Measurements from ENCODE around the gene GK. TPM values are rescaled to one million over a fixed set of nuclear protein-coding genes. Genes with fewer than 3 reads are reported as not detected.
A peak's percentile ranks its signal among the peaks of the same experiment; 100 is the strongest.

Gene GK
- total and polyA plus RNA-seq, 9 of the 15 experiments (the other 6 are each of a cell fraction or from before 2014, with no cell fraction given), result 8.0 to 15.7 (median 12.4) TPM

DNA sequence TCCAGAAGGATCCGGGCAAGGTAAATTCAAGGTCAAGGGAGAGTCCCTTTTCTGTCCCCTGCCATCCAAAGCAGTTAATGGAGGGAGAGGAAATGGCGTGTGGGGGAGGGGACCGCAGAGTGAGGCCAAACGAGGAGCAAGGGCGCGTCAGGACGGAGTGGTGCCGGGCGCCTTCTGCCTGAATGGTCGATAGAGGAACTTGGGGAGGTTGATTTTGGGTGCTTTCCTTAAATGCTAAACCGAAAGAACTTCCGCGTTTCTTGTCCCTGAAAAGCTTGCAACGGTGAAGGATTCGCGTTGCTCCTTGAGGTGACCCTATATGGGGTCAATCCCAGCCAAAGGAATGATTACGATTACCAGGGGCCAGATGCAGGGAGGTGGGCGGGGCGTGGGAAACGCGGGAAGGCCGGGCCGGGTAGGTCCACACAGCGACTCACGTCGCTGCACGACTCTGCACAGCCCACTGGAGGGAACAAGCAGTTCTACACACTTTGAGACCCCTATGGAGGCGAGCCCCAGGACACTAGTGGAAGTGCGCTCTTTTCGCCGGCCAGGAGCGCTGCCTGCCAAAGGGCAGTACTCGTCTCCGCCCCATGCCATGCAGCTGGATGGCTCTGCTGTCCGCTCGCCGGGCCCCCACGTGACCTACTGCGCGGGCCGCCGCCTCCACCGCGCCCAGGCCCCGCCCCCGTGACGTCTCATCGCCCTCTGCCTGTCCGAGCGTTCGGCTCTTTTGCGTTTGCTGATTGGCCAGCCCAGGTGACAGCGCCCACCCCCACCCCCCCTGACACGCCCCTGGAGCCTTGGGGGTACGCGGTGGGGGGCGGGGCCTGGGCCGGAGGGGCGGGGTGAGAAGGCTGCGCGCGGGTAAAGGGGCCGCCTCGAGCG lies 452 bp upstream of the GK start (continued):
- TF ChIP-seq CEBPZ (IDR thresholded peaks at IDR 0.05; ENCODE audit: borderline replicate concordance, low read depth, low read length) (no peak), PURB (CRISPR knock-in tag; IDR thresholded peaks at IDR 0.05; ENCODE audit: low read depth) (no peak), PTBP1 (IDR thresholded peaks at IDR 0.05; ENCODE audit: low read depth, low read length) (no peak), ZNF121 (CRISPR knock-in tag; conservative IDR thresholded peaks at IDR 0.05) (no peak), HOMEZ (CRISPR knock-in tag; IDR thresholded peaks at IDR 0.05) (no peak), NONO (IDR thresholded peaks at IDR 0.05; ENCODE audit: low read depth in 2 of 2, low read length in 1 of 2) (no peak), CHD2 (IDR thresholded peaks at IDR 0.05; ENCODE audit: low read depth, low read length) (no peak), MTA3 (IDR thresholded peaks at IDR 0.05; ENCODE audit: borderline replicate concordance) (peak; percentile 77; the same call in 1 of the 2 replicates), SAP30 (IDR thresholded peaks at IDR 0.05; ENCODE audit: borderline replicate concordance, insufficient read depth, low read depth, low read length, poor library complexity, severe bottlenecking) (peak; percentile 42), MLLT1 (IDR thresholded peaks at IDR 0.05) (no peak), ZNF140 (CRISPR knock-in tag; IDR thresholded peaks at IDR 0.05) (no peak), COPS2 (conservative IDR thresholded peaks at IDR 0.05) (no peak), MTA1 (IDR thresholded peaks at IDR 0.05; ENCODE audit: borderline replicate concordance) (no peak), ARID3A (IDR thresholded peaks at IDR 0.05; ENCODE audit: borderline replicate concordance, low read depth, low read length) (no peak), SRSF1 (IDR thresholded peaks at IDR 0.05; ENCODE audit: low read depth, low read length) (no peak), NFE2L1 (tag; IDR thresholded peaks at IDR 0.05; ENCODE audit: borderline replicate concordance, low read depth) (no peak), SNIP1 (IDR thresholded peaks at IDR 0.05; ENCODE audit: low read depth) (no peak), EP300 (IDR thresholded peaks at IDR 0.05; ENCODE audit: low read length) (peak; percentile 12; the same call in 1 of the 2 replicates)

All from K562 (cell line).